HG02623 (cell line): ENCODE data around the gene NTMT1.

Experiments used
- ATAC-seq: cut with Tn5 transposase; IDR thresholded peaks from one replicate; pipeline ENCODE4 v1.9.1; 2021; ENCODE audit warnings: moderate library complexity; ENCODE audit not compliant: unreplicated experiment

The NTMT1 gene

GRCh38 chr9:129596541-129597331 lies 29.2 kb upstream of the NTMT1 start:
- no peak for ATAC-seq

DNA sequence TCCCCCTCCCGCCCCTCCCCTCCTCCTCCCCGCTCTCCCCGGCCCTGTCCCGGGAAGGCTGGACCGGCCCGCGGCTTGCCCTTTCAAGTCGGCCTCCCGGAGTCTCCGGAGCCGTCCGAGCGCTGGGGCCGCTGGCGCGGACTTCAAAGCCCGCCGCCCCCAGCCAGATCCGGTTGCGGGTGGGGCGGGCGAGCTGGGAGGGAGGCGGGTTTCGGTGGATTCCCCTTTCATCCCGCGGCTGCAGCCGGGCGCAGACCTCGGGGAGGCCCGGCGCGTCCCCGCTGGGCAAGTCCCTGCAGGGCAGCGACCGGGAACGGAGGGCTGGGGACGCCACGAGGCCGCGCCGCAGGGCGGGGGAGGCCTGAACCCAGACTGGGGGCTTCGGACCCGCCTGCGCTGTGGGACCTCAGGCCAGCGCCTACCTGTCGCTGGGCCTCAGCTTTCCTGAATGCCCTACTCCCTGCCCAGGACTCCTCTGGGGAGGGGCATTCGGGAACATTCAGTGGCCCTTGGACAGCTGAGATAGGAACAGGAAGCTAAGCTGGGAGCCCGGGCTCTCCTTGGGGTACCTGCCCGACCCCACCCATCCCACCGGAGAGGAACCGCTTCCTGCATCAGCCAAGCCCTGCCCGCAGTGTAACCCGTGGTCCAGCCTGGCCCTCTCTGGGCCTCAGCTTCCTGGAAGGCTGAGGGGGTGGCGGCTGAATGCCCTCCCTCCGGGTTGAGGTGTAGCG lies 28.4 kb upstream of the NTMT1 start:
- ATAC-seq, result no peak

GRCh38 chr9:129598089-129598596 lies 27.8 kb upstream of the NTMT1 start:
- ATAC-seq, result no peak

- ATAC-seq, result no peak
Observed at GRCh38 chr9:129601082-129601674, 24.8 kb upstream of the NTMT1 start.

GRCh38 chr9:129602598-129603415 lies 23.2 kb upstream of the NTMT1 start:
- no peak for ATAC-seq

DNA sequence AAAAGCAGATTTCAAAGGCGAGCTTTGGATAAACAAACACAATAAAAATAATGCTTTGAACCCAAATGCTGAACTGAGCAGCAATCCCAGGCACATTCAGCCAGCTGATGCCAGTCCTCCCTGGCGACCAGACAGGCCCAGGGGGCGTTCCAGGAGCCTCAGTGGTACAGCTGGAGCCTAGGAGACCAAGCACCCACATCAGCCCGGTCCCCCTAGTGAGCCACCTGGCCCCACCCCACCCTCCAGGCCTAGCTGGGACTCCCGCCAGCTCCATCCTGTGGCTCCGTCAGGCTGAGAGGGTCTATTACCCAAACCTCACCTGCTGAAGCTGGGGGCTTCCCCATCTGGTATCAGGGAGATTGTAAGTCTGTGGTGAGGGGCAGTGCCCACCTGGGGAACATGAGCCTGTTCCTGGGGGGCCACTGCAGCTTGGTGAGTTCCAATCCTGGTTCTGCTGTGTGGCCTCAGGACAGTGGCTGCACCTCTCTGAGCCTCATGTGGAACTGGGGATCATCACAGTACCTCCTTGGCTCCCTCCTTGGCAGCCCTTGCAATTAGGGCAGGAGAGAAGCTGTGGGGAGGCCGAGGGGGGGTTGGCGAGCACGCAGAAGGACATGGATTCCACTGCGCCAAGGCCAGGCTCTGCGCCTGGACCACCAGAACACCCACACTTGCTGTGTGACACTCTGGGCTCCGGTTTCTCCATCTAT lies 21.8 kb upstream of the NTMT1 start:
- no peak for ATAC-seq

DNA sequence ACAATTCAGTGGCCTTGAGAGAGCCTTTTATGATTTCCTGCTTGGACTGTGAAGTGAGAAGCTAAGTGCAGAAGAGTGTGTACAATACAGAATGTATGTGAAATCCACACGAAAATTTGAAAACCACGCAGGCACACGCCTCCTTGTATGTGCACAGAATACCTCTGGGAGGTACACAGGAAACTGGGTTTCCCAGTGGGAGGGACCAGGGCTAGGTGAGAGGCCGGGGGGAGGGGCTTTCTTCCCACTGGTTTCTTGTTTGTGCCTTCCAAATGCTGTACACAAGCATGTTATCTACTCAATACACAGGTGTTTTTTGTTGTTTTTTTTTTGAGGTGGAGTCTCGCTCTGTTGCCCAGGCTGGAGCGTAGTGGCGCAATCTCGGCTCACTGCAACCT lies 21.2 kb upstream of the NTMT1 start:
- ATAC-seq, result no peak

DNA sequence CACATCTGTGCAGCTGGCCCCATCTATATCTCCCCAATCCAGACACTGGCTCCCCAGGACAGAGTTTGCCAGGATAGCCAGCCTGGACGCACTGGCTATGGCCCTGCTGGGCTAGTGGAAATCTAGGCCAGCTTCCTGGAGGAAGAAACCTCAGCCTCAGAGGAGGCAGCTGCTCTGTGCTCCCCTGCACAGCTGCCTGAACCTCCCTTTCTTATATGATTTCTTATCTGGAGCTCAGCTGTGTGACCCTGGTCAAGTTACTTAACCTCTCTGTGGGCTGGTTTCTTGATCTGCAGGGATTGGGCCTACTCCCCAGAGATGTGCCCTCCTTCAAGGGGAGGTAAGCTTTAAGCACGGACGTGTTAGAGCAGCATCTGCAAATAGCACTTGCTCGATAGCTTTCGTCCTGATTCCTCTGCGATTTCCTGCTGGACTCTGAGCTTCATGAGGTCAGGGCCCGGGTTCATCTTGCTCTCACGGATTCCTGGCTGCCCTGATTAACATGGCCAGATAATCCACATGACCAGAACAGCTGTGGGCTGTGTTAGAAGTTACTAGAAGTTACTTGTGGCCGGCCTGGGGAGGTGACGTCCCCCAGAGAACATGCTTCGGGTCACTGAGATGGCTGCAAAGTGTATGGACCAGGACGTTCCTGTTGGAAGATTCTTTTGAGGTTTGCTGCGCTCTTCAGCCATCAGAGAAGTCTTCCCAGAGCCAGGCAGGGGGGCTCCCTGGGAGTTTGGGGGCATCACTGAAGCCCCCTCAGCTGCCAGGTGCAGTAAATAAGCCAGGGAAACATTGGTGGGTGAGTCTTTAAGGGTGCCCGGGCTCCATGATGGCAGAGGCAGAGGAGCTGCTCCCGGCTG lies 19.6 kb upstream of the NTMT1 start:
- no peak for ATAC-seq

DNA sequence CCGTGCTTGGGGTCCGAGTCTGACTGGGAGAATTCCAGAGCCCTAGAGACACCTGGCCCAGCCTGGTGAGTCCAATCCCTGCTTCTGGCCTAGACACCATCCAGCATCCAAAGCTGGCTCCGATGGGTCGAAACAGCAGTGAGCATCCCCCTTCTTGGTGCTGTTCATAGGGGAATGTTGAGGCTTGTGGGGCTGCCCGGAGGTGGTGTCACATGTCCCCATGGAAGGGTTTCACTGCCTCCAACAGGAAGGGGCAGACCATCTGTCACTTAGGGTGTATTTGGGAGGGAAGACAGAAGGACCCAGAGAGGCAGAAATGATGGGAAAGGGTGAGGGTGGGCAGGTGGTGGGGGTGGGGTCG lies 19.0 kb upstream of the NTMT1 start:
- no peak for ATAC-seq

- no peak for ATAC-seq
Observed at GRCh38 chr9:129608561-129609481, 17.1 kb upstream of the NTMT1 start.

GRCh38 chr9:129609486-129610212 lies 16.3 kb upstream of the NTMT1 start:
- ATAC-seq, result no peak

- no peak for ATAC-seq
Observed at GRCh38 chr9:129610213-129610472, 15.8 kb upstream of the NTMT1 start.

GRCh38 chr9:129610473-129611306 lies 15.3 kb upstream of the NTMT1 start:
- peak; percentile 42 for ATAC-seq

- ATAC-seq, result no peak
Observed at GRCh38 chr9:129611307-129611800, 14.6 kb upstream of the NTMT1 start.

DNA sequence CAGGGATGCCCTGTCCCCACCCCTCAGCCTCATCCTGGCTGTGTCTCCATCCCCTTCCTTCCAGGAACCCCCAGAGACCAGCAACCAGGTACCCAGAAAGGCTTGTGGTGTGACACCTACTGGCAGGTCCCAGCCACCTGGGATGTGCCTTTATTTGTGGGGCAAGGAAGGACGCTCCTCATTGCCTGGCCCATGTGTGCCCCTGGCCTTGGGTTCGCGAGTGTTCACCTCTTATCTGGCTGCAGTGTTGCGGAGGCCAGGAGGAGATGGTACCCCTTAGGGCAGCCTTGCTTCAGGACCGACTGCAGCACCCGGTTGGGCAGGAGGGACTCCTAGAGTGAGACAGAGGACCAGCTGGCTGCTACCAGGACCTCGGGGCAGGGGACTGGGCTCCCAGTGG lies 13.8 kb upstream of the NTMT1 start:
- ATAC-seq, result no peak

DNA sequence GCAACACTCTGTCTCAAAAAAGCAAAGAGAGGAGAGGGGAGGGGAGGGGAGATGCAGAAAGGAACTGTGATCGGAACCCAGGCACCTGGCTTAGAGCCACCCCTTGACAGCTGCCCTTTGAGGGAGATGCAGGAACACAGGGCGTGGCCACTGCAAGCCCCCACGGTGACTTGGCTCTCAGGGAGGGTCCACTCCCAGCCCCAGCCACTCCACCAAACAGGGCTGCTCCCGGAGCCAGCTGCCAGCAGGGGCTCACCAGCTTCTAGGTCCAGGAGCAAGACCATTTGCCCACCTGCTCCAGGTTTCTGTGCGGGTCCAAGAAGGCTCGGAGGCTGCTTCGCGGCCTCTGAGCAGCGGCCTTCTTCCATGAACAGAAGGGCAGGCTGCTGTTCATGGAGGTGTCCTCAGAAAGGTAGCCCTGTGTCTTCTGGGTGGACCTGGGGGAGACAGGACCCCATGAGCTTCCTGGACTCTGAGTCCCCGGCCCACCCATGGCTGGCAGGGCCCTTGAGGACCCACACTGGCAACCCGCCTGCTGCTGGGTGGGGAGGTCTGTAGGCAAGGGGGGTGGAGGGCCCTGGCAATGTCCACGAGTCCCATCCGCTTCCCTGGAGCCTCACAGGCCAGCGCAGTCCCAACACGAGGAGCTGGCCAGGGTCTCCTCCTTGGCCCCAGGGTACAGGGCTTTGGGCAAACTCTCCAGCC lies 13.0 kb upstream of the NTMT1 start:
- no peak for ATAC-seq
